Activated naive CD8-positive, alpha-beta T cell treated with anti-CD3 and anti-CD28 coated beads, Interleukin-2, amount 50 U/mL, for 24 hours (primary cell): Measurements from ENCODE around the gene P4HA2.

Experiments used
- ATAC-seq: fragments of 150-1000 bp; cut with Tn5 transposase; one replicate; pipeline ENCODE4 v1.10.0; 2021
- DNase-seq: peaks from one replicate; pipeline ENCODE4 v3.0.0; 2021
- H3K27ac Mint-ChIP-seq: one replicate; pipeline ENCODE4 v1.8.0; 2021; ENCODE audit warnings: mild to moderate bottlenecking, mixed read lengths
- H3K27me3 Mint-ChIP-seq: one replicate; pipeline ENCODE4 v1.8.0; 2021; ENCODE audit warnings: mixed read lengths
- H3K36me3 Mint-ChIP-seq: one replicate; pipeline ENCODE4 v1.8.0; 2021; ENCODE audit warnings: low read depth, mixed read lengths
- H3K4me1 Mint-ChIP-seq: one replicate; pipeline ENCODE4 v1.8.0; 2021; ENCODE audit warnings: mixed read lengths
- H3K4me3 Mint-ChIP-seq: one replicate; pipeline ENCODE4 v1.8.0; 2021; ENCODE audit warnings: mild to moderate bottlenecking, moderate library complexity, mixed read lengths
- H3K9me3 Mint-ChIP-seq: one replicate; pipeline ENCODE4 v1.8.0; 2021; ENCODE audit warnings: mixed read lengths

The P4HA2 gene

GRCh38 chr5:132227235-132227484 is 493 bp downstream of the P4HA2 start:
- H3K27me3 Mint-ChIP-seq: peaks cover 31% of the 10 kb centered on the region
- H3K4me3 Mint-ChIP-seq: peak overlapping the region; percentile 58
- H3K9me3 Mint-ChIP-seq: no peaks in the 10 kb centered on the region
- H3K27ac Mint-ChIP-seq: no peak overlapping the region
- H3K36me3 Mint-ChIP-seq: no peaks in the 10 kb centered on the region
- DNase-seq (no peak), ATAC-seq (no peak)
- H3K4me1 Mint-ChIP-seq: peaks cover 35% of the 10 kb centered on the region

GRCh38 chr5:132226516-132227234 is 978 bp downstream of the P4HA2 start:
- Mint-ChIP-seq H3K36me3 (no peaks in the 10 kb centered on the region), H3K27ac (no peak overlapping the region), H3K27me3 (peaks cover 31% of the 10 kb centered on the region), H3K9me3 (no peaks in the 10 kb centered on the region), H3K4me3 (peak overlapping the region; percentile 58), H3K4me1 (peaks cover 35% of the 10 kb centered on the region)
- DNase-seq: no peak
- no peak for ATAC-seq

- DNase-seq: peak; percentile 36
These were observed 2.3 kb downstream of the P4HA2 start for GRCh38 chr5:132225165-132226032.

GRCh38 chr5:132224716-132225115 is 2.9 kb downstream of the P4HA2 start:
- H3K36me3 Mint-ChIP-seq: no peaks in the 10 kb centered on the region
- ATAC-seq: no peak
- H3K27ac Mint-ChIP-seq: no peak overlapping the region
- H3K4me1 Mint-ChIP-seq: peaks cover 28% of the 10 kb centered on the region
- no peak overlapping the region for H3K4me3 Mint-ChIP-seq
- H3K9me3 Mint-ChIP-seq: no peaks in the 10 kb centered on the region
- H3K27me3 Mint-ChIP-seq: peaks cover 21% of the 10 kb centered on the region
- DNase-seq: no peak

More at GRCh38 chr5:132225165-132226032, 2.3 kb downstream of the P4HA2 start:
- no peaks in the 10 kb centered on the region for H3K36me3 Mint-ChIP-seq
- H3K27me3 Mint-ChIP-seq: peaks cover 26% of the 10 kb centered on the region
- H3K4me3 Mint-ChIP-seq: peak overlapping the region; percentile 15
- no peak overlapping the region for H3K27ac Mint-ChIP-seq
- peak; percentile 29 for ATAC-seq
- no peaks in the 10 kb centered on the region for H3K9me3 Mint-ChIP-seq
- peaks cover 33% of the 10 kb centered on the region for H3K4me1 Mint-ChIP-seq

GRCh38 chr5:132223861-132224260 is 3.8 kb downstream of the P4HA2 start:
- peaks cover 21% of the 10 kb centered on the region for H3K4me1 Mint-ChIP-seq
- DNase-seq (no peak), ATAC-seq (no peak)
- H3K27me3 Mint-ChIP-seq: peaks cover 13% of the 10 kb centered on the region
- no peak overlapping the region for H3K4me3 Mint-ChIP-seq
- H3K9me3 Mint-ChIP-seq: no peaks in the 10 kb centered on the region
- no peak overlapping the region for H3K27ac Mint-ChIP-seq
- no peaks in the 10 kb centered on the region for H3K36me3 Mint-ChIP-seq

- H3K27ac Mint-ChIP-seq: no peak overlapping the region
- no peak overlapping the region for H3K4me3 Mint-ChIP-seq
- peaks cover 10% of the 10 kb centered on the region for H3K27me3 Mint-ChIP-seq
- peaks cover 21% of the 10 kb centered on the region for H3K4me1 Mint-ChIP-seq
- ATAC-seq: no peak
- DNase-seq: no peak
- H3K9me3 Mint-ChIP-seq: no peaks in the 10 kb centered on the region
- no peaks in the 10 kb centered on the region for H3K36me3 Mint-ChIP-seq
These were observed 5.0 kb downstream of the P4HA2 start for GRCh38 chr5:132222649-132223038.

- ATAC-seq (no peak), DNase-seq (no peak)
- peaks cover 20% of the 10 kb centered on the region for H3K4me1 Mint-ChIP-seq
- no peak overlapping the region for H3K27ac Mint-ChIP-seq
- no peaks in the 10 kb centered on the region for H3K36me3 Mint-ChIP-seq
- H3K9me3 Mint-ChIP-seq: no peaks in the 10 kb centered on the region
- H3K4me3 Mint-ChIP-seq: no peak overlapping the region
- H3K27me3 Mint-ChIP-seq: peaks cover 9% of the 10 kb centered on the region
These were observed 5.6 kb downstream of the P4HA2 start for GRCh38 chr5:132221781-132222648.

GRCh38 chr5:132220491-132220890 is 7.2 kb downstream of the P4HA2 start:
- H3K36me3 Mint-ChIP-seq: no peaks in the 10 kb centered on the region
- peaks cover 10% of the 10 kb centered on the region for H3K4me1 Mint-ChIP-seq
- DNase-seq (no peak), ATAC-seq (no peak)
- no peak overlapping the region for H3K27ac Mint-ChIP-seq
- H3K27me3 Mint-ChIP-seq: no peaks in the 10 kb centered on the region
- no peak overlapping the region for H3K4me3 Mint-ChIP-seq
- no peaks in the 10 kb centered on the region for H3K9me3 Mint-ChIP-seq

GRCh38 chr5:132219981-132220380 is 7.7 kb downstream of the P4HA2 start:
- Mint-ChIP-seq H3K36me3 (no peaks in the 10 kb centered on the region), H3K4me3 (no peak overlapping the region), H3K4me1 (peaks cover 5% of the 10 kb centered on the region), H3K27me3 (no peaks in the 10 kb centered on the region), H3K27ac (no peak overlapping the region), H3K9me3 (no peaks in the 10 kb centered on the region)
- DNase-seq (no peak), ATAC-seq (no peak)

GRCh38 chr5:132219289-132219970 is 8.2 kb downstream of the P4HA2 start:
- Mint-ChIP-seq H3K27ac (no peak overlapping the region), H3K9me3 (no peaks in the 10 kb centered on the region), H3K4me1 (peaks cover 3% of the 10 kb centered on the region), H3K27me3 (no peaks in the 10 kb centered on the region), H3K4me3 (no peak overlapping the region), H3K36me3 (no peaks in the 10 kb centered on the region)
- ATAC-seq: no peak
- DNase-seq: no peak

- Mint-ChIP-seq H3K4me3 (no peak overlapping the region), H3K27me3 (no peaks in the 10 kb centered on the region), H3K36me3 (no peaks in the 10 kb centered on the region), H3K4me1 (peaks cover 3% of the 10 kb centered on the region), H3K9me3 (no peaks in the 10 kb centered on the region), H3K27ac (no peak overlapping the region)
- no peak for DNase-seq
- ATAC-seq: no peak
These were observed 9.3 kb downstream of the P4HA2 start for GRCh38 chr5:132218321-132218720.

GRCh38 chr5:132215329-132215728 is 12.3 kb downstream of the P4HA2 start:
- H3K36me3 Mint-ChIP-seq: no peaks in the 10 kb centered on the region
- no peaks in the 10 kb centered on the region for H3K4me1 Mint-ChIP-seq
- no peak overlapping the region for H3K4me3 Mint-ChIP-seq
- DNase-seq (no peak), ATAC-seq (no peak)
- H3K9me3 Mint-ChIP-seq: no peaks in the 10 kb centered on the region
- no peaks in the 10 kb centered on the region for H3K27me3 Mint-ChIP-seq
- no peak overlapping the region for H3K27ac Mint-ChIP-seq

GRCh38 chr5:132214491-132214890 is 13.2 kb downstream of the P4HA2 start:
- no peak overlapping the region for H3K27ac Mint-ChIP-seq
- no peak overlapping the region for H3K4me3 Mint-ChIP-seq
- no peaks in the 10 kb centered on the region for H3K36me3 Mint-ChIP-seq
- no peak for ATAC-seq
- H3K27me3 Mint-ChIP-seq: no peaks in the 10 kb centered on the region
- no peak for DNase-seq
- H3K4me1 Mint-ChIP-seq: no peaks in the 10 kb centered on the region
- no peaks in the 10 kb centered on the region for H3K9me3 Mint-ChIP-seq

GRCh38 chr5:132213666-132214065 is 14.0 kb downstream of the P4HA2 start:
- H3K4me1 Mint-ChIP-seq: no peaks in the 10 kb centered on the region
- no peak for DNase-seq
- no peak overlapping the region for H3K27ac Mint-ChIP-seq
- ATAC-seq: no peak
- H3K9me3 Mint-ChIP-seq: no peaks in the 10 kb centered on the region
- H3K4me3 Mint-ChIP-seq: no peak overlapping the region
- H3K36me3 Mint-ChIP-seq: no peaks in the 10 kb centered on the region
- H3K27me3 Mint-ChIP-seq: no peaks in the 10 kb centered on the region
